Measurements from ENCODE around the gene NFE2L1. TPM values are rescaled to one million over a fixed set of nuclear protein-coding genes. Genes with fewer than 3 reads are reported as not detected.

The NFE2L1 gene
- total and polyA plus RNA-seq, 2 of the 8 experiments (the other 6 are each of a cell fraction or from before 2014, with no cell fraction given) = 140 to 143 TPM

DNA sequence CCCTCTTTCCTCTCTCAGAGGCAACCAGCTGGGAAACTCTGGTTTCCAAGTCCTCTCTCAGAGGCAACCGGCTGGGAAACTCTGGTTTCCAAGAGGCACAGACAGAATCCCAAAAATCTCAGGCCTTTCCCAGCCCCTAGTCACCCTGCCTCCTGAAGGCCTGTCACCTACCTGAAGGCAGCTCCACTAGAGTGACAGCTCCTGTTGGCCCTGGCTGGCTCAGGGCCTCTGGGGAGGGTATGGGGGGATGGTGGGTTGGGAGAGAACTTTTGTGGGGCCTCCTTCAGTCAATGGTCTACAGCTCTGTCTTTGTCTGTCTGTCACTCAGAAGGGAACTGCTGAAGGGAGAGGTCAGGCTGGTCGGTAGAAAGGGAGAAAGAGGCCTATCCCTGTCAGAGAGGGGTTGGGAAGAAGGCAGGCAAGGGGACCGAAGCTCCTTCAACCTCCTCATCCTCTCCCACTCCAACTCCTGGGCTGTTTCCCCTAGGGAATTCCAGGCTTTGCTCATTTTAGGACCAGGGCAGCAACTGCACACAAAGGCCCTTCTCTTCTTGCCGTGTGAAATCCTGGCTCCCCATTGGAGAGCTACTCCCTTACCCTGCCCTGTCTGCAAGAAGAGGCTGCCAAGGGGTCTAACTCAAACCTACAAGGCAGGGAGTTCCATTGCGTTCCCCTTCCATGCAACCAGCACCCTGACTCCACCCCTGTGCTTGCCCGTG is 34.1 kb upstream of the NFE2L1 start:
- Histone ChIP-seq H3K79me1 (ENCODE audit: low read depth, low read length) (no peaks in the 10 kb centered on the region), H3K36me3 (ENCODE audit: control insufficient read depth in 2 of 4, insufficient read depth in 4 of 4, low read length in 3 of 4) (no peaks in the 10 kb centered on the region), H3K4me1 (replicated peaks in 1 of 4; ENCODE audit: control insufficient read depth in 3 of 4, insufficient read depth in 4 of 4, low read length in 3 of 4) (peaks cover 4 to 14% (median 9%) of the 10 kb centered on the region in 4 experiments), H3K27me3 (replicated peaks in 1 of 4; ENCODE audit: control insufficient read depth in 3 of 4, extremely low read depth in 1 of 4, insufficient read depth in 3 of 4, low read length in 3 of 4) (peaks cover 0 to 13% (median 8%) of the 10 kb centered on the region in 4 experiments; a peak in 6 of 7 replicates), H3K4ac (replicated peaks; ENCODE audit: insufficient read length, low read depth, low read length) (no peak overlapping the region), H2BK20ac (ENCODE audit: low read length) (0 out of 2 replicates have a peak overlapping the region, but pooled peaks have one; percentile 77), H3K4me2 (ENCODE audit: insufficient read depth in 1 of 2, low read depth in 2 of 2, low read length in 2 of 2) (no peak overlapping the region), H2BK5ac (ENCODE audit: low read depth, low read length) (no peak overlapping the region; the same call in 1 of the 2 replicates), H3K79me2 (ENCODE audit: control insufficient read depth in 1 of 2, insufficient read depth in 2 of 2, low read length in 2 of 2) (no peaks in the 10 kb centered on the region), H3K18ac (ENCODE audit: extremely low read depth, low read length) (no peak overlapping the region; the same call in 1 of the 2 replicates), H3K9ac (replicated peaks in 1 of 4; ENCODE audit: extremely low read depth in 1 of 4, low read depth in 3 of 4, low read length in 3 of 4) (no peak overlapping the region), H4K8ac (ENCODE audit: extremely low read depth, insufficient read depth, low read length) (no peak overlapping the region), H3K4me3 (ENCODE audit: extremely low read depth in 1 of 4, insufficient read depth in 2 of 4, low read depth in 3 of 4, low read length in 4 of 4) (no peak overlapping the region), H4K20me1 (replicated peaks in 1 of 2; ENCODE audit: control insufficient read depth in 1 of 2, insufficient read depth in 2 of 2, low read length in 2 of 2) (no peaks in the 10 kb centered on the region), H4K91ac (replicated peaks; ENCODE audit: insufficient read length, low read length) (no peak overlapping the region), H2AK5ac (ENCODE audit: low read depth, low read length) (no peak overlapping the region), H3K14ac (ENCODE audit: insufficient read length) (no peak overlapping the region), H2BK15ac (ENCODE audit: low read length) (no peak overlapping the region), H4K5ac (ENCODE audit: insufficient read length, low read depth, low read length) (no peak overlapping the region), H2BK120ac (replicated peaks; ENCODE audit: low read depth, low read length) (no peak overlapping the region), H3K23ac (ENCODE audit: insufficient read length) (no peak overlapping the region), H2BK12ac (ENCODE audit: low read depth, low read length) (no peak overlapping the region), H3K23me2 (ENCODE audit: low read depth, low read length) (peaks cover 8% of the 10 kb centered on the region), H3K56ac (replicated peaks; ENCODE audit: insufficient read length, low read depth, low read length) (no peak overlapping the region), H3K9me3 (ENCODE audit: insufficient read depth in 2 of 2, low read depth in 1 of 2, low read length in 1 of 2) (no peaks in the 10 kb centered on the region), H3K27ac (ENCODE audit: low read depth, low read length) (no peak overlapping the region), H2AFZ (ENCODE audit: low read length) (no peak overlapping the region)
- ChIA-PET POLR2A (ENCODE audit: partially characterized antibody) (interaction anchor here (0.7 to 2.3 kb wide), 10 partner anchors 9 to 39 kb away, joined by 3 to 7 read pairs (median 4); partner anchors contain the start of gene NFE2L1), CTCF (ENCODE audit: partially characterized antibody) (interaction anchor here (0.8 to 27.8 kb wide), 10 partner anchors 10 to 173 kb away, joined by 3 to 698 read pairs (median 4); partner anchors contain the start of genes CDK5RAP3, PNPO, PRR15L and SCRN2)
- DNase-seq (ENCODE audit: low read depth in 1 of 2, low spot score in 2 of 2) (no peak), FAIRE-seq (no peak)
- WGBS, 2 experiments (ENCODE audit: extremely low coverage in 1 of 2, insufficient coverage in 1 of 2, insufficient read length in 1 of 2, insufficient replicate concordance in 2 of 2, low coverage in 1 of 2, low lambda C conversion rate in 2 of 2, missing lambda C conversion rate in 1 of 2) = 82% methylated on average over 6 of the region's 6 CpGs; no CpG with 5 or more reads in 1 of the 2 experiments
- TF ChIP-seq HDAC6 (IDR thresholded peaks at IDR 0.05; ENCODE audit: low read depth, low read length) (no peak), CREB1 (IDR thresholded peaks at IDR 0.05) (no peak), POU5F1 (IDR thresholded peaks at IDR 0.05; ENCODE audit: low read depth, low read length) (no peak), NRF1 (IDR thresholded peaks at IDR 0.05; ENCODE audit: low read depth, low read length) (no peak), JUN (IDR thresholded peaks at IDR 0.05; ENCODE audit: low read depth, low read length) (no peak), SP1 (IDR thresholded peaks at IDR 0.05; ENCODE audit: low read depth, low read length) (no peak), TEAD4 (IDR thresholded peaks at IDR 0.05; ENCODE audit: low read depth, low read length) (no peak), CHD2 (IDR thresholded peaks at IDR 0.05; ENCODE audit: low read length) (no peak)

Measured in H1 (cell line).